Measurements from ENCODE around the gene FLRT2. TPM values are rescaled to one million over a fixed set of nuclear protein-coding genes. Genes with fewer than 3 reads are reported as not detected.

Gene FLRT2
- total RNA-seq, 1 experiment from 2014 or later = 23.5 TPM

DNA sequence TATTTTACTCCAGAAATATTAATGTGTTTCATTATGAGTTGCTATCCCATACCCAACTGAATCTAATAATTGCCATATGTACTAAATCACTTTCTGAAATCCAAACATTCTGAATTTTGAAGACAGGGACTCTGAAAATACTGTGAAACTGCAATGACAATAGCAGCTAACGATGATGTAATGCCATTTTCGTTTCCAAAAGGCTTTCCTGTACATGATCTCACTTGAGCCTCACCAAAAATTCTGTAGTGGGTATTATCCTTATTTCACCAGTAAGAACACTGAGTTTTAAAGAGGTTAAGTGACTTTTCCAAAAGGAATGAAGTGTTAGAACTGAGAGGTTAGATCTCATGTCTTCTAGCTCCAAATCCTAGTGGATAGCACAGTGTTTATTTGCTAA is 133.3 kb downstream of the FLRT2 start:
- Histone ChIP-seq H3K27ac (no peak overlapping the region), H3K4me3 (no peak overlapping the region), H3K9me3 (replicated peaks) (no peaks in the 10 kb centered on the region), H3K27me3 (no peaks in the 10 kb centered on the region), H3K36me3 (no peaks in the 10 kb centered on the region), H3K4me1 (no peaks in the 10 kb centered on the region)
- no peak for DNase-seq

DNA sequence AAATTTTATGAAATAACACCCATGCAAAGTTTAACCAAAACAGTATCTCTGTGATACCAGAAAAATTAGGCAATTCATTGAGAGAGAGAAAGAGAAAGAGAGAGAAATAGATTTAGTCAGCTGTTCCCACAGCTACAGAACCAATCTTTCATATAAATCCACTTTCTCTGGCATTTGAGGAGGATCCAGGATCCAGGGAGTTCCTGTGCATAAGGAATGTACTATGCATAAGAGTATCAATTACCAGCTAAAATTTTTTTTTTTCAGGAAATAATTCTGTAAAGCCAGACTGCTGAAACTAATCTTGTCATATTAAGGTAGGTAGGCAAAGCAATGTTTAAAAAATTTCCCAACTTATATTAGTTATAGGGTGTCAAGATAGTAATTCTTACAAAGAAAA is 133.7 kb downstream of the FLRT2 start:
- Histone ChIP-seq H3K36me3 (no peaks in the 10 kb centered on the region), H3K27ac (no peak overlapping the region), H3K9me3 (replicated peaks) (no peaks in the 10 kb centered on the region), H3K4me1 (no peaks in the 10 kb centered on the region), H3K4me3 (no peak overlapping the region), H3K27me3 (no peaks in the 10 kb centered on the region)
- no peak for DNase-seq

DNA sequence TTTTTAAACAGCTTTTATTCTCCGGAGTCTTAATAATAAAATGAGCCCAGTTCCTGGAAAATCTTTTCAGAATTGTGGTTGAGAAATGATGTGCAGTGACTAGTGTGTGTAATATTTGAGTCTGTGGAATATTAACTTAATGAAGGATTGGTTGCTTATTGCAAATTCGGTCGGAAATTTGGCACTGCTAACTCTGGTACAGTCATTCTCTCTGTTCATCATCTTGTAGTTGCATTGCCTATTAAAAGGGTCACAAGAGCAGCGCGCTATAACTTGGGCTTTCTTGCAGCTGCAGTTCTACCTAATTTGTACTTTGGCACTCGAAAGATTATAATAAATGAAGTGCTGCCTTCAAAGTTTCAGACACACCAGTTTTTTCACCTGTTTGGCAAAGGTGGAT is 146.0 kb downstream of the FLRT2 start:
- H3K4me3 ChIP-seq = no peak overlapping the region
- no peaks in the 10 kb centered on the region for H3K36me3 ChIP-seq
- DNase-seq = no peak
- no peaks in the 10 kb centered on the region; the same call in 1 of the 2 replicates for H3K9me3 ChIP-seq (replicated peaks)
- H3K4me1 ChIP-seq = no peaks in the 10 kb centered on the region
- no peaks in the 10 kb centered on the region for H3K27me3 ChIP-seq
- no peak overlapping the region for H3K27ac ChIP-seq

DNA sequence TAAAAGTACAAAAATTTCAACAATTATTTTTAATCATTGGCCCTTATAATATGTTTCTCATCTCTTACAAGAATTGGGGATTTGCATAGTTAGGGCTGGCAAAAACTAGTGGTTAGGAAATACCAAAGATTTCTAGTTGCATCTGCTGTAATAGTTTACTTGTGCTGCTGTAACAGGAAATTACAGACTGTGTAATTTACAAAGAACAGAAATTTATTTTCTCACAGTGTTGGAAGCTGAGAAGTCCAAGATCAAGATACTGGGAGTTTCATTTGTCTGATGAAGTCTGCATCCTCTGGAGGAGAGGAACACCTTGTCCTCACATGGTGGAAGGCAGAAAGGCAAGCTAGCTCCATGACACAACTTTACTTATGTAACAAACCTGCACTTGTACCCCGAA is 157.0 kb downstream of the FLRT2 start:
- H3K9me3 ChIP-seq (replicated peaks) = no peaks in the 10 kb centered on the region
- H3K27ac ChIP-seq = no peak overlapping the region

DNA sequence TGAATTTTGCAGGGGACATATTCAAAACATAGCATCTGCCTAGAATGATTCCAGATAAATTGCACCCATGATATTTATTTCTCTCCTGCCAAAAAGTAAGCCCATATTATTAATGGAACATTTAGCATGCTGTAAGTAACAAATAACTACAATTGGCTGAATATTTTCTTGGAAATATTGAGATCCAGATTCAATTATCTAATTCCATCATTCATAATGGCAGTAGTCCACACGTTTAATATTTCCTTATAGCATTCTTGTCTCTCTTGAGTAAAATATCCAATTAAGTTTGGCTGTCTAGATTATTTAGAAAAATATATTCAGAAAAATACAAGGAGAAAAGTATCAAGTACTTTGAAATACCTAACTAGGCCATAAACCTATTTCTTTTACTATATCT is 157.5 kb downstream of the FLRT2 start:
- Histone ChIP-seq H3K9me3 (replicated peaks) (no peaks in the 10 kb centered on the region), H3K4me1 (no peaks in the 10 kb centered on the region), H3K27ac (no peak overlapping the region), H3K4me3 (no peak overlapping the region), H3K27me3 (no peaks in the 10 kb centered on the region), H3K36me3 (no peaks in the 10 kb centered on the region)
- DNase-seq = no peak

More for the DNA sequence above, 157.0 kb downstream of the FLRT2 start:
- DNase-seq = no peak
- Histone ChIP-seq H3K4me3 (no peak overlapping the region), H3K27me3 (no peaks in the 10 kb centered on the region), H3K4me1 (no peaks in the 10 kb centered on the region), H3K36me3 (no peaks in the 10 kb centered on the region)

DNA sequence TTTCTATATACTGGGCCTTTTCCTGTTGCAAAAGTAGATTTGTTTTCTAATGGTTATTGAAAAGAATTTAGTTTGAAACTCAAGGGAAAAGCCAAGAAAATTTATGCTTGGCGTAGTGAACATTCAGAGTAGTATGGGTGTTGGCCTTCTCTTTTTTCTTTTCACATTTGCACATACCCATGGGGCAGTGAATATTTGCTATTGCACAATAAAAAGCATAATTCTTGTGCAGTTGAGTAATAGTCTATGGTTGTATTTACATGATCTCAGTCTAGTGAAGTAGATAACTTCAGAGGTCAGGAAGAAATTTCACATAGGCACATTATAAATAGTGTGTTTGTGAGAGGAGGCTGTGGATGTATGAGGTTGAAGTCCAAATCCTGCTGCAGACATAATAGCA is 158.1 kb downstream of the FLRT2 start:
- Histone ChIP-seq H3K4me1 (no peaks in the 10 kb centered on the region), H3K27ac (no peak overlapping the region), H3K4me3 (no peak overlapping the region), H3K27me3 (no peaks in the 10 kb centered on the region), H3K9me3 (replicated peaks) (no peaks in the 10 kb centered on the region), H3K36me3 (no peaks in the 10 kb centered on the region)
- no peak for DNase-seq

DNA sequence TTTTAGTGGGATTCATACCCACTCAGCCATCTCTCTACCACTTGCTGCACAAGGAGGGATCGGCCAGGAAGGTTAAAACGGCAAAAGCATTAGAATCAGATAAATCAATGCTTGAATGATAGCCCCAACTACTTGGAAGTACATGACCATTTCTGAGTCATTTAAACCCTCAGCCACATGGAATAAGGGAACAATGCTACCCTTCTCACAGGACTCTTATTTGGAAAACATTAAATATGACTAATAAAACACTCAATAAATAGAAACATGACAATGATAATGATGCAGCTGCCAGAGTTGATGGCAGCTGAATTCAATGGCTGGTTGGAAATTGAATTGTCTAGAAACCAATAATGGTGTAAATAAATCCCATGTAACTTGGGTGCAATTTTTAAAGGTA is 165.4 kb downstream of the FLRT2 start:
- no peaks in the 10 kb centered on the region for H3K9me3 ChIP-seq (replicated peaks)
- DNase-seq = no peak
- no peak overlapping the region for H3K27ac ChIP-seq
- H3K4me1 ChIP-seq = no peaks in the 10 kb centered on the region
- H3K27me3 ChIP-seq = no peaks in the 10 kb centered on the region
- H3K36me3 ChIP-seq = no peaks in the 10 kb centered on the region
- H3K4me3 ChIP-seq = no peak overlapping the region

DNA sequence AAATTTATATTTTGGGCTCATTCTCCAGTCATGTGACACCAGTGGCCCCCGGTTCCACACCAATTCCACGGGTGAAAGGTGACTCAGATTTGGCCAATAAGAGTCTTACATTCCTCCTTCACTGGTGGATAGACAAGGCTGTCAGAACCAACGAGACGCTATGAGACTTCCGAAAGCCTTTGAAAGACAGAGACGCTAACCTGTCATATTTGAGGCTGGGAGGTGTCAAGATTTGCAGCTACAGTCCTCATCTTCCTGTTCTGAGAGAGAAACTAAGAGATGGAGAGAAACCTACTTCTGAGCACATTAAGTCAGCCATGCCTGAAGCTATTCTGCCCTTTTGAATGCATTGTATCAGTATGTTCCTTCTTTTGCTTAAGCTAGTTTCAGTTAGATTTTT is 171.2 kb downstream of the FLRT2 start:
- H3K27me3 ChIP-seq = no peaks in the 10 kb centered on the region
- no peak for DNase-seq
- no peaks in the 10 kb centered on the region for H3K9me3 ChIP-seq (replicated peaks)
- no peaks in the 10 kb centered on the region for H3K36me3 ChIP-seq
- H3K27ac ChIP-seq = no peak overlapping the region
- H3K4me1 ChIP-seq = no peaks in the 10 kb centered on the region
- no peak overlapping the region for H3K4me3 ChIP-seq

DNA sequence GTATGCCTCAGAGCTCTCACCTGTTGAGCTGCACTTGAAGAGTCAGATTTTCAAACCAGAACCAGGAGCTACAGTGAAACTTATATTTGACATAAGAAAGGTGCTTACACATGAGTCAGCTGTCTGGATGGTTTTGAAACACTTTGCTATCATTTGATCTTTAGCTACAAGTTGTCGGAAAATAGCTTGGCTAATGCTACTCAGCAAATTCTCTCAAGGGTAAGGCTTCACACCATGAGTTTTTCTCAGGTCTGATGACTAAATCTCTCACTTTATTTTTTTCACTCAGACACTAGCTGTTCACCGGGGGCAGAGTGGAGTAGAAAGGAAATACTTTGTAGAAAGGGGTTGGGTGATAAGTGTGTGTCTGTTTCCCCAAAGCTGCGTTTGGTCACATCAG is 171.8 kb downstream of the FLRT2 start:
- Histone ChIP-seq H3K9me3 (replicated peaks) (no peaks in the 10 kb centered on the region), H3K27me3 (no peaks in the 10 kb centered on the region), H3K4me1 (no peaks in the 10 kb centered on the region), H3K36me3 (no peaks in the 10 kb centered on the region), H3K4me3 (no peak overlapping the region), H3K27ac (no peak overlapping the region)
- DNase-seq = no peak

DNA sequence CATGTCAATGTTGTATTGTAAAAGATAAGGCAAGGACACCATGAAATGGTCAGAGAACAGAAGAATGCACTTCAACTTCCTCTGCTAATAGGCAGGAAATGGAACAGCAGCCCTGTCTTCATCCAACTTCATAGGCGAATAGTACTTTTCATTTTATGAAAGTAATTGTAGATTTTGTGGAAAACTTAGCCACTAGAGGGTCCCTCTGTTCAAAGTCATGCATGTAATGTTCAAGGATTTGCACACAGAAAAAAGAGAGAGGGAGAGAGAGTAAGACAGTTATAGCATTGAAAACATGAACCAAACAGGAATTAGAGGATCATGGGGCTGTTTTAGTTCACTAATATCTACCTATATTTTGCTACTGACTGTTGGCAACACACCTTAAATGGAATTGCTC is 172.2 kb downstream of the FLRT2 start:
- no peaks in the 10 kb centered on the region for H3K4me1 ChIP-seq
- H3K27me3 ChIP-seq = no peaks in the 10 kb centered on the region
- H3K36me3 ChIP-seq = no peaks in the 10 kb centered on the region
- H3K4me3 ChIP-seq = no peak overlapping the region
- no peak for DNase-seq
- H3K27ac ChIP-seq = no peak overlapping the region
- no peaks in the 10 kb centered on the region for H3K9me3 ChIP-seq (replicated peaks)

DNA sequence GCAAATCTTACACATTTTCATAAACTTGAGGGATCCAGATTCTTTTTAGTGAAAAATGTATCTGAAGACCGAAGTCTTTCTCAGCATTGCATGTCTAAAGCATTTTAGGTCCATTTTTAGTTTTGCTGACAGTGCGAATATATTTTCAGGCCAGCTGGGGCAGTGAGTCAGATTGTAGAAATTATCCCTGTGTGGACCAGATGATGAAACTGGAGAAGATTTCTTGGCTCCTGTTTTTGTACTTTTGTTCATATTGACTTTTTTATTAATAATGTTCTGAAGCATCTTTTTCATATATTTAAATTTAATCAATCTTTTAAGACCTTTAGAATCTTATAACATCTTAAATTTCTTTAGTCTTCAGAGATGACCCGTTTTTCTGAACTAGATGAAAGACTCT is 173.1 kb downstream of the FLRT2 start:
- H3K4me1 ChIP-seq = no peaks in the 10 kb centered on the region
- no peaks in the 10 kb centered on the region for H3K9me3 ChIP-seq (replicated peaks)
- no peaks in the 10 kb centered on the region for H3K36me3 ChIP-seq
- DNase-seq = no peak
- no peak overlapping the region for H3K4me3 ChIP-seq
- no peaks in the 10 kb centered on the region for H3K27me3 ChIP-seq
- H3K27ac ChIP-seq = no peak overlapping the region
